ENCODE measurements around the gene MCTP1. TPM values are rescaled to one million over a fixed set of nuclear protein-coding genes. Genes with fewer than 3 reads are reported as not detected.

The MCTP1 gene
- total RNA-seq, 1 experiment from 2014 or later: 0.44 TPM

DNA sequence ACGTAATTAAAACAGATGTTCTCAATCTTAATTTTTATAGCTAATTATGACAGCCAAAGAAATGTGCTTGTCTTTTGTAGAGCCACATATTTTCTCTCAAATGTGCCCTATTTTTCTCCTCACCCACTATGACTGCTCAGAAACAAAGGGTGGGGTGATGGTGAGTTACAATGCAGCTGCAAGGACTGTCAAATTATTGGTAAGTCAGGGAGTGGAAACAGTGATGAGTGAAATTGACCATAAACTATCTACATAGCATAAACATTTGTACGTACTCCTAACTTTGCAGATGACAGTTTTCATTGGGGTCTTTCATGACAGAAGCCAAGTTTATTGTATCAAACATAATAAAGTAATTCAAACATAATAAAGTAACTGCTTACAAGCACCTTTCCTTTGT is 215.9 kb downstream of the MCTP1 start (continued):
- TF ChIP-seq, protein P1, sequence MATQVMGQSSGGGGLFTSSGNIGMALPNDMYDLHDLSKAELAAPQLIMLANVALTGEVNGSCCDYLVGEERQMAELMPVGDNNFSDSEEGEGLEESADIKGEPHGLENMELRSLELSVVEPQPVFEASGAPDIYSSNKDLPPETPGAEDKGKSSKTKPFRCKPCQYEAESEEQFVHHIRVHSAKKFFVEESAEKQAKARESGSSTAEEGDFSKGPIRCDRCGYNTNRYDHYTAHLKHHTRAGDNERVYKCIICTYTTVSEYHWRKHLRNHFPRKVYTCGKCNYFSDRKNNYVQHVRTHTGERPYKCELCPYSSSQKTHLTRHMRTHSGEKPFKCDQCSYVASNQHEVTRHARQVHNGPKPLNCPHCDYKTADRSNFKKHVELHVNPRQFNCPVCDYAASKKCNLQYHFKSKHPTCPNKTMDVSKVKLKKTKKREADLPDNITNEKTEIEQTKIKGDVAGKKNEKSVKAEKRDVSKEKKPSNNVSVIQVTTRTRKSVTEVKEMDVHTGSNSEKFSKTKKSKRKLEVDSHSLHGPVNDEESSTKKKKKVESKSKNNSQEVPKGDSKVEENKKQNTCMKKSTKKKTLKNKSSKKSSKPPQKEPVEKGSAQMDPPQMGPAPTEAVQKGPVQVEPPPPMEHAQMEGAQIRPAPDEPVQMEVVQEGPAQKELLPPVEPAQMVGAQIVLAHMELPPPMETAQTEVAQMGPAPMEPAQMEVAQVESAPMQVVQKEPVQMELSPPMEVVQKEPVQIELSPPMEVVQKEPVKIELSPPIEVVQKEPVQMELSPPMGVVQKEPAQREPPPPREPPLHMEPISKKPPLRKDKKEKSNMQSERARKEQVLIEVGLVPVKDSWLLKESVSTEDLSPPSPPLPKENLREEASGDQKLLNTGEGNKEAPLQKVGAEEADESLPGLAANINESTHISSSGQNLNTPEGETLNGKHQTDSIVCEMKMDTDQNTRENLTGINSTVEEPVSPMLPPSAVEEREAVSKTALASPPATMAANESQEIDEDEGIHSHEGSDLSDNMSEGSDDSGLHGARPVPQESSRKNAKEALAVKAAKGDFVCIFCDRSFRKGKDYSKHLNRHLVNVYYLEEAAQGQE (IDR thresholded peaks at IDR 0.05; ENCODE audit: low read depth): no peak
- TF ChIP-seq RAD21 (IDR thresholded peaks at IDR 0.05; ENCODE audit: low read depth) (no peak), SIN3A (IDR thresholded peaks at IDR 0.05; ENCODE audit: low read depth) (no peak)

DNA sequence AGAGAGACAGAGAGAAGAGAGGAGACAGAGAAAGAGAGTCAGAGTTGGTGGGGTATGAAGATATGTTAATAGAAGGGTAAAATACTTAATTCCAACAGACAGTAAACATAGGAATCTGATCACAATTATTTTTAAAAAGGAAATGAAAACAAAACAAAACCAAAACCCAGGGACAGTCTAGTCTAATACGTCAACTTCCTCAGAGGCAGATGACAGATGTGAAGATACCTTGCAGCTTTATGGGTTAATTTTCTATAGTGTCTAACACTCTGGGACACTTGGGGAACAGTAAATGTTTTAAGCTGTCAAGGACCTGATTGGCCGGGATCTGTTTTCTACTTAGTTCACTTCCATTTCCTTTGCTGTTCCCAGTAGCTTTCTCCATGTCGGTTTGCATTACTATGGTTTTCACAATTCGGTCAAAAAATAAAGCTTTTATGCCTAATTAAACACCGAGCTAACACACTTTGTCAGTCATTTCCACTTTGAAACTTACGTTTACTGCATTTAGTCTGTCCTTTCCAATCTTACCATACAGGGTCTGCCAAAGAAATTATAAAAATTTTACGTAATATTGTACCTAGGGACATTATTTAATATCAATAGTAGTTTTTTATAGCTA is 216.5 kb downstream of the MCTP1 start:
- no peaks in the 10 kb centered on the region for H3K27me3 ChIP-seq (ENCODE audit: insufficient read depth, low read length)
- TF ChIP-seq RAD21 (IDR thresholded peaks at IDR 0.05; ENCODE audit: low read depth) (no peak), ZNF274 (IDR thresholded peaks at IDR 0.05; ENCODE audit: low read depth, low read length) (no peak), SP1 (IDR thresholded peaks at IDR 0.05; ENCODE audit: low read depth) (no peak), EZH2 (IDR thresholded peaks at IDR 0.05) (no peak), ELF1 (IDR thresholded peaks at IDR 0.05; ENCODE audit: borderline replicate concordance, low read depth) (no peak)
- no peak for DNase-seq (ENCODE audit: low read depth, low spot score)
- intact Hi-C loops (cut with micrococcal nuclease): no loop called here
- ChIA-PET POLR2A (no interaction called here), CTCF (no interaction called here), RAD21 (ENCODE audit: low non-redundant PET in 1 of 2, low total read pairs in 2 of 2, uncharacterized antibody in 2 of 2, unreplicated experiment in 2 of 2) (no interaction called here)
- no peaks in the 10 kb centered on the region for H3K4me1 ChIP-seq (ENCODE audit: control insufficient read depth in 1 of 2, insufficient read depth in 2 of 2, low read length in 2 of 2)
- H3K27ac ChIP-seq (ENCODE audit: low read depth, low read length): no peak overlapping the region
- H3K79me2 ChIP-seq (ENCODE audit: insufficient read depth, low read length): no peaks in the 10 kb centered on the region
- ATAC-seq: no peak
- no peaks in the 10 kb centered on the region for H3K36me3 ChIP-seq (ENCODE audit: control insufficient read depth in 1 of 2, insufficient read depth in 2 of 2, low read length in 2 of 2)
- no peaks in the 10 kb centered on the region for H3K9me2 ChIP-seq (ENCODE audit: insufficient read depth)
- BruUV-seq (replicated peaks): no TSS peak
- no peak overlapping the region for H3K4me3 ChIP-seq (replicated peaks in 1 of 2; ENCODE audit: low read depth in 1 of 2, low read length in 2 of 2)
- H2AFZ ChIP-seq (ENCODE audit: low read depth, low read length, poor library complexity, severe bottlenecking): no peak overlapping the region
- no peak overlapping the region for H3K9ac ChIP-seq (ENCODE audit: low read length)
- H3K9me3 ChIP-seq (ENCODE audit: control insufficient read depth in 1 of 2, insufficient read depth in 1 of 2, low read depth in 1 of 2, low read length in 2 of 2): no peaks in the 10 kb centered on the region
- no peak overlapping the region for H3K4me2 ChIP-seq (ENCODE audit: low read length)
- H4K20me1 ChIP-seq (ENCODE audit: insufficient read depth): no peaks in the 10 kb centered on the region

Data from HCT116 (cell line).